K562 (cell line): Measurements from ENCODE around the gene SEC23IP. TPM values are rescaled to one million over a fixed set of nuclear protein-coding genes. Genes with fewer than 3 reads are reported as not detected.

Experiments
- DDX20 ChIP-seq: fragments of 450-650 bp; IDR thresholded peaks from 2 replicates; pipeline ENCODE4 v1.6.1; 2016; ENCODE audit warnings: missing genetic modification characterization, low read depth, mild to moderate bottlenecking, missing compliant biosample characterization, moderate library complexity
- GTF2A2 ChIP-seq: IDR thresholded peaks from 2 replicates; pipeline ENCODE4 v1.6.1; 2016; ENCODE audit warnings: mild to moderate bottlenecking, missing genetic modification characterization, missing compliant biosample characterization
- HINFP ChIP-seq: fragments of 450-650 bp; conservative IDR thresholded peaks from 2 replicates; pipeline ENCODE4 v1.6.1; 2016; ENCODE audit warnings: missing genetic modification characterization, low read depth, mild to moderate bottlenecking, control low read depth, missing compliant biosample characterization
- HNRNPK ChIP-seq: fragments of 200-400 bp; formaldehyde crosslinking; IDR thresholded peaks from one replicate; pipeline ENCODE4 v1.6.1; 2018; ENCODE audit warnings: mild to moderate bottlenecking, low read depth, low read length; ENCODE audit not compliant: poor library complexity, severe bottlenecking
- JUNB ChIP-seq: fragments of 450-650 bp; formaldehyde crosslinking; conservative IDR thresholded peaks from 2 replicates; pipeline ENCODE4 v1.4.0; 2020; ENCODE audit warnings: mild to moderate bottlenecking
- JUND ChIP-seq, 2 experiments: IDR thresholded peaks; 2 replicates in 1 of 2; 3 replicates in 1 of 2; pipeline ENCODE4 v1.6.1; 2011; ENCODE audit warnings: borderline replicate concordance in 2 of 2, low read depth in 2 of 2, low read length in 2 of 2, improper control_type of control experiment in 1 of 2, missing biosample characterization in 1 of 2, missing genetic modification characterization in 1 of 2, missing genetic modification reagents in 1 of 2
- MAFK ChIP-seq: IDR thresholded peaks from 2 replicates; pipeline ENCODE4 v1.6.1; 2011; ENCODE audit warnings: low read length, improper control_type of control experiment
- MCM3 ChIP-seq: fragments of 450-650 bp; IDR thresholded peaks from 2 replicates; pipeline ENCODE4 v1.6.1; 2016
- NUFIP1 ChIP-seq: fragments of 450-650 bp; IDR thresholded peaks from 2 replicates; pipeline ENCODE4 v1.6.1; 2018; ENCODE audit not compliant: partially characterized antibody
- PHF20 ChIP-seq: fragments of 450-650 bp; IDR thresholded peaks from 2 replicates; pipeline ENCODE4 v1.6.1; 2018; ENCODE audit not compliant: partially characterized antibody
- POLR2G ChIP-seq: fragments of 200-400 bp; formaldehyde crosslinking; IDR thresholded peaks from 2 replicates; pipeline ENCODE4 v1.6.1; 2017; ENCODE audit warnings: low read depth, mild to moderate bottlenecking, antibody characterized with exemption, low read length, moderate library complexity
- RFX5 ChIP-seq: IDR thresholded peaks from 2 replicates; pipeline ENCODE4 v1.6.1; 2011; ENCODE audit warnings: low read depth, mild to moderate bottlenecking, improper control_type of control experiment, low read length
- SAP30 ChIP-seq: fragments of 200-600 bp; sonication (generic); IDR thresholded peaks from 2 replicates; pipeline ENCODE4 v1.6.1; 2012; ENCODE audit warnings: borderline replicate concordance, low read depth, mild to moderate bottlenecking, moderate library complexity, low read length, control low read depth, inconsistent platforms; ENCODE audit not compliant: insufficient read depth, poor library complexity, severe bottlenecking
- SMAD2 ChIP-seq: fragments of 150-350 bp; IDR thresholded peaks from 2 replicates; pipeline ENCODE4 v1.6.1; 2014; ENCODE audit warnings: low read depth, mild to moderate bottlenecking, low read length
- SUPT5H ChIP-seq: fragments of 450-650 bp; IDR thresholded peaks from 2 replicates; pipeline ENCODE4 v1.6.1; 2016
- ZFX ChIP-seq: sonication (generic); formaldehyde crosslinking; IDR thresholded peaks from 2 replicates; pipeline ENCODE4 v1.8.0; 2022; ENCODE audit warnings: mild to moderate bottlenecking, missing genetic modification reagents, moderate library complexity
- ZNF695 ChIP-seq: fragments of 450-650 bp; formaldehyde crosslinking; IDR thresholded peaks from 2 replicates; pipeline ENCODE4 v1.4.0; 2020; ENCODE audit warnings: mild to moderate bottlenecking, moderate library complexity
- ZNF76 ChIP-seq: fragments of 250-450 bp; sonication (Bioruptor Pico); IDR thresholded peaks from 2 replicates; pipeline ENCODE4 v1.4.0; 2020; ENCODE audit warnings: mild to moderate bottlenecking, moderate library complexity, borderline replicate concordance
- ZNF778 ChIP-seq: fragments of 450-650 bp; formaldehyde crosslinking; IDR thresholded peaks from 2 replicates; pipeline ENCODE4 v1.4.0; 2020; ENCODE audit warnings: mild to moderate bottlenecking, moderate library complexity
- polyA plus RNA-seq, 8 experiments: library from polyadenylated mRNA; depleted of rRNA in 4 of 8; stranded (reverse) in 5 of 8; unstranded in 3 of 8; fragments of >200 nt; fragmentation: Nextera tagmentation in 2 of 8; fragmentation: Illumina TruSeq in 1 of 8; extraction: Ambion mirVana in 2 of 8; extraction: Trizol in 1 of 8; gene quantifications; 2 replicates each; pipeline versions ENCODE4 v1.2.1 to v1.2.3, GENCODE V29; 2011 to 2014; ENCODE audit warnings: inconsistent platforms in 1 of 8, missing spikeins in 1 of 8
- total RNA-seq, 7 experiments: library from RNA; depleted of rRNA in 6 of 7; stranded (reverse); fragments of >200 nt in 6 of 7; fragmentation: Illumina TruSeq in 2 of 7; extraction: Trizol in 2 of 7; gene quantifications; 2 replicates each; pipeline versions ENCODE4 v1.2.1 to v1.2.3, GENCODE V29; 2011 to 2021; ENCODE audit warnings: low replicate concordance in 1 of 7
- TF ChIP-seq, protein P1 (sequence below): fragments of 250-450 bp; sonication (Bioruptor Pico); IDR thresholded peaks from 2 replicates; pipeline ENCODE4 v1.8.0; 2022; ENCODE audit warnings: moderate library complexity, mild to moderate bottlenecking, inconsistent platforms

Gene SEC23IP
- total and polyA plus RNA-seq, 9 of the 15 experiments (the other 6 are each of a cell fraction or from before 2014, with no cell fraction given), result 15.8 to 38.4 (median 22.5) TPM

DNA sequence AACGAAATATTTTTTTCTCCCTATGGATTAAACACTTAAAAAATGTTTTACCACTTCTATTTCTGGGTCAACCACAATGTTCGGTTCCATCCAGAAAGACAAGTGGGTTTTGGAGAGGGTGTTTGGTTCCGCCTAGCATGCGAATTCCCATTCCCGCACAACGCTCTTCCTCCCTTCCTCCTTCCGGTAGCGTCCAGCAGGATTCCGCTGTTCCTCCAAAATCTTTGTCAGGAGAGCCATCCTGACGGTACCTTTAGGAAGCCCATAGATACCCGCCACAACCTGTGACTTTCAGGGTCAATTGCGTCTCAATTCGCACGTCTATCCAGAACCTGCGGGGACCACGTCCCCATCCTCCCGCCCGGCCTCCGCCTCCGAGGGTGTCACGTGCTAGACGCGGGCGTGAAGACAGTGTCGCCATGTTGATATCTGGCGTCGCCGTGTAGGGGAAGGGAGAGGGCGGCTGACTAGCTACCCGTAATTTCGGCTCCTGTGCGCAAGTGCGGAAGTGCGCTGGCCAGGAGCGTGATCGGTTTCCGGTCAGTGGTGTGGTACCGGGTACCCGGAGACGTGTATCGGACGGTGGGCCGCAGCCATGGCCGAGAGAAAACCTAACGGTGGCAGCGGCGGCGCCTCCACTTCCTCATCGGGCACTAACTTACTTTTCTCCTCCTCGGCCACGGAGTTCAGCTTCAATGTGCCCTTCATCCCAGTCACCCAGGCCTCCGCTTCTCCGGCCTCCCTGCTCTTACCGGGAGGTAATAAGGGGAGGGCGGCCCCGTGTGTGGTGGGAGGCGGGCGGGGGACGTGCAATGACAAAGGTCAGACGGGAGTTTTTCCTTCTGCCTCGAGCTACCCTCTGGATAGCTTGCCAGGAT, at the start of gene SEC23IP (continued):
- peak; percentile 62 for TF ChIP-seq PHF20
- TF ChIP-seq, protein P1, sequence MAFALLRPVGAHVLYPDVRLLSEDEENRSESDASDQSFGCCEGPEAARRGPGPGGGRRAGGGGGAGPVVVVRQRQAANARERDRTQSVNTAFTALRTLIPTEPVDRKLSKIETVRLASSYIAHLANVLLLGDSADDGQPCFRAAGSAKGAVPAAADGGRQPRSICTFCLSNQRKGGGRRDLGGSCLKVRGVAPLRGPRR (CRISPR knock-in tag), result no peak
- no peak for TF ChIP-seq SMAD2
- no peak for TF ChIP-seq ZNF778 (CRISPR knock-in tag)
- TF ChIP-seq JUND (IDR thresholded peaks at IDR 0.05; ENCODE audit: borderline replicate concordance, low read depth, low read length), result no peak
- TF ChIP-seq JUND (tag; IDR thresholded peaks at IDR 0.05; ENCODE audit: borderline replicate concordance, low read depth, low read length), result peak; percentile 25; the same call in 1 of the 3 replicates
- TF ChIP-seq SAP30, result peak; percentile 70
- TF ChIP-seq MAFK, result no peak
- TF ChIP-seq DDX20, result no peak
- TF ChIP-seq HNRNPK, result no peak
- TF ChIP-seq HINFP (tag), result no peak
- TF ChIP-seq ZNF76 (CRISPR knock-in tag), result no peak
- no peak for TF ChIP-seq NUFIP1
- TF ChIP-seq MCM3, result no peak
- TF ChIP-seq ZFX (CRISPR knock-in tag), result peak; percentile 84
- peak; percentile 89 for TF ChIP-seq POLR2G
- TF ChIP-seq GTF2A2, result no peak
- no peak for TF ChIP-seq ZNF695
- TF ChIP-seq JUNB (CRISPR knock-in tag), result no peak
- peak; percentile 85 for TF ChIP-seq SUPT5H
- no peak for TF ChIP-seq RFX5
